MM.1S (cell line): ENCODE results near the gene SLC17A7.

Experiments used
- DNase-seq: peaks from one replicate; pipeline ENCODE4 v3.0.0-alpha.2; 2015
- H2AFZ ChIP-seq: fragments of 300-600 bp; sonication (generic); 2 replicates; pipeline ENCODE4 v1.6.0; 2016; ENCODE audit warnings: antibody characterized with exemption, low read length
- H3F3A ChIP-seq: fragments of 300-600 bp; sonication (generic); 2 replicates; pipeline ENCODE4 v1.6.1; 2016; ENCODE audit warnings: mild to moderate bottlenecking, antibody characterized with exemption, low read length, moderate library complexity, mixed read lengths; ENCODE audit not compliant: insufficient read depth
- H3K27ac ChIP-seq: fragments of 300-600 bp; sonication (generic); 2 replicates; pipeline ENCODE4 v1.5.1; 2016; ENCODE audit warnings: mild to moderate bottlenecking, low read length
- H3K27me3 ChIP-seq: fragments of 300-600 bp; sonication (generic); replicated peaks from 2 replicates; pipeline ENCODE4 v1.6.0; 2016; ENCODE audit warnings: low read length; ENCODE audit not compliant: insufficient read depth
- H3K36me3 ChIP-seq: fragments of 300-600 bp; sonication (generic); replicated peaks from 2 replicates; pipeline ENCODE4 v1.6.1; 2016; ENCODE audit warnings: mild to moderate bottlenecking, low read length, mixed read lengths; ENCODE audit not compliant: insufficient read depth
- H3K4me1 ChIP-seq: fragments of 300-600 bp; sonication (generic); 2 replicates; pipeline ENCODE4 v1.6.1; 2016; ENCODE audit warnings: low read length, mixed read lengths
- H3K4me2 ChIP-seq: fragments of 300-600 bp; sonication (generic); 2 replicates; pipeline ENCODE4 v1.6.0; 2016; ENCODE audit warnings: low read depth, low read length
- H3K4me3 ChIP-seq: fragments of 300-600 bp; sonication (generic); 2 replicates; pipeline ENCODE4 v1.5.1; 2016; ENCODE audit warnings: low read length, mixed read lengths
- H3K79me2 ChIP-seq: fragments of 300-600 bp; sonication (generic); 2 replicates; pipeline ENCODE4 v1.6.1; 2016; ENCODE audit warnings: mixed run types, low read length, mixed read lengths
- H3K9ac ChIP-seq: fragments of 300-600 bp; sonication (generic); 2 replicates; pipeline ENCODE4 v1.6.1; 2016; ENCODE audit warnings: low read length, mixed read lengths
- H3K9me2 ChIP-seq: fragments of 300-600 bp; sonication (generic); replicated peaks from 2 replicates; pipeline ENCODE4 v1.6.1; 2016; ENCODE audit warnings: mild to moderate bottlenecking, low read length, mixed read lengths; ENCODE audit not compliant: insufficient read depth
- H3K9me3 ChIP-seq: fragments of 300-600 bp; sonication (generic); replicated peaks from 2 replicates; pipeline ENCODE4 v1.6.1; 2016; ENCODE audit warnings: mild to moderate bottlenecking, low read length, mixed read lengths; ENCODE audit not compliant: insufficient read depth
- H4K20me1 ChIP-seq: fragments of 300-600 bp; sonication (generic); 2 replicates; pipeline ENCODE4 v1.6.1; 2016; ENCODE audit warnings: mild to moderate bottlenecking, low read length, moderate library complexity, mixed read lengths; ENCODE audit not compliant: insufficient read depth
- CTCF ChIP-seq: fragments of 300-600 bp; sonication (generic); IDR thresholded peaks from 2 replicates; pipeline ENCODE4 v1.5.1; 2016; ENCODE audit warnings: antibody characterized with exemption, low read length, mixed read lengths
- EZH2 ChIP-seq: fragments of 300-600 bp; sonication (generic); optimal IDR thresholded peaks from 2 replicates; pipeline ENCODE3; 2017; ENCODE audit warnings: low read depth, mild to moderate bottlenecking, antibody characterized with exemption, low read length, mixed read lengths
- EZH2phosphoT487 ChIP-seq: fragments of 300-600 bp; sonication (generic); IDR thresholded peaks from 2 replicates; pipeline ENCODE4 v1.6.1; 2018; ENCODE audit warnings: antibody characterized with exemption, low read length

Gene SLC17A7

GRCh38 chr19:49458567-49458903 is 17.2 kb upstream of the SLC17A7 start:
- H3K9ac ChIP-seq: peak overlapping the region; percentile 59
- peaks cover 20% of the 10 kb centered on the region for H3K4me1 ChIP-seq
- DNase-seq: peak; percentile 48
- no peaks in the 10 kb centered on the region for H3K9me2 ChIP-seq
- H3K27ac ChIP-seq: peak overlapping the region; percentile 95
- peak overlapping the region; percentile 62 for H3K4me2 ChIP-seq
- no peaks in the 10 kb centered on the region for H3K36me3 ChIP-seq
- H3K27me3 ChIP-seq: no peaks in the 10 kb centered on the region
- H4K20me1 ChIP-seq: no peaks in the 10 kb centered on the region
- H3F3A ChIP-seq: peaks cover 10% of the 10 kb centered on the region
- no peak for TF ChIP-seq EZH2
- H3K9me3 ChIP-seq: no peaks in the 10 kb centered on the region
- H3K79me2 ChIP-seq: peaks cover 24% of the 10 kb centered on the region
- H3K4me3 ChIP-seq: peak overlapping the region; percentile 37
- H2AFZ ChIP-seq: peak overlapping the region; percentile 52

GRCh38 chr19:49456326-49456725 is 15.0 kb upstream of the SLC17A7 start:
- H3K36me3 ChIP-seq: no peaks in the 10 kb centered on the region
- H3K4me2 ChIP-seq: no peak overlapping the region
- H3K4me1 ChIP-seq: peaks cover 20% of the 10 kb centered on the region
- no peak overlapping the region for H2AFZ ChIP-seq
- TF ChIP-seq EZH2 (no peak), CTCF (no peak), EZH2phosphoT487 (no peak)
- no peaks in the 10 kb centered on the region for H4K20me1 ChIP-seq
- peaks cover 23% of the 10 kb centered on the region for H3F3A ChIP-seq
- H3K27me3 ChIP-seq: no peaks in the 10 kb centered on the region
- no peak overlapping the region for H3K9ac ChIP-seq
- H3K9me3 ChIP-seq: no peaks in the 10 kb centered on the region
- H3K79me2 ChIP-seq: peaks cover 28% of the 10 kb centered on the region
- no peak overlapping the region for H3K27ac ChIP-seq
- DNase-seq: no peak
- no peaks in the 10 kb centered on the region for H3K9me2 ChIP-seq
- H3K4me3 ChIP-seq: no peak overlapping the region

GRCh38 chr19:49455773-49456172 is 14.4 kb upstream of the SLC17A7 start:
- H3K36me3 ChIP-seq: no peaks in the 10 kb centered on the region
- H3K4me2 ChIP-seq: no peak overlapping the region
- no peak overlapping the region for H3K9ac ChIP-seq
- peaks cover 33% of the 10 kb centered on the region for H3K79me2 ChIP-seq
- H3F3A ChIP-seq: peaks cover 23% of the 10 kb centered on the region
- DNase-seq: no peak
- no peak overlapping the region for H3K27ac ChIP-seq
- no peaks in the 10 kb centered on the region for H3K27me3 ChIP-seq
- no peak overlapping the region for H2AFZ ChIP-seq
- TF ChIP-seq CTCF: no peak
- H3K9me3 ChIP-seq: no peaks in the 10 kb centered on the region
- H3K4me3 ChIP-seq: no peak overlapping the region
- no peaks in the 10 kb centered on the region for H3K9me2 ChIP-seq
- H3K4me1 ChIP-seq: peaks cover 20% of the 10 kb centered on the region
- H4K20me1 ChIP-seq: no peaks in the 10 kb centered on the region

GRCh38 chr19:49453757-49454240 is 12.5 kb upstream of the SLC17A7 start:
- TF ChIP-seq EZH2 (no peak), CTCF (no peak), EZH2phosphoT487 (no peak)
- H2AFZ ChIP-seq: no peak overlapping the region

More at GRCh38 chr19:49453757-49454240, 12.5 kb upstream of the SLC17A7 start:
- Histone ChIP-seq H3K4me1 (peaks cover 23% of the 10 kb centered on the region), H3K4me3 (peak overlapping the region; percentile 70), H3K9me2 (no peaks in the 10 kb centered on the region), H4K20me1 (no peaks in the 10 kb centered on the region), H3K79me2 (peaks cover 40% of the 10 kb centered on the region), H3K27me3 (no peaks in the 10 kb centered on the region), H3K9ac (peak overlapping the region; percentile 87), H3K4me2 (peak overlapping the region; percentile 59), H3K9me3 (no peaks in the 10 kb centered on the region), H3K27ac (peak overlapping the region; percentile 75), H3F3A (peaks cover 22% of the 10 kb centered on the region), H3K36me3 (no peaks in the 10 kb centered on the region)
- DNase-seq: peak; percentile 25
